SKM-1 treated with dmso at 0.1 percent for 144 hours (cell line): ENCODE results near the gene AMD1.

ENCODE experiments used
- DNase-seq: peaks from one replicate; lab custom pipeline; 2025; ENCODE audit not compliant: unreplicated experiment; lab: John Stamatoyannopoulos, UW

Gene AMD1

DNA sequence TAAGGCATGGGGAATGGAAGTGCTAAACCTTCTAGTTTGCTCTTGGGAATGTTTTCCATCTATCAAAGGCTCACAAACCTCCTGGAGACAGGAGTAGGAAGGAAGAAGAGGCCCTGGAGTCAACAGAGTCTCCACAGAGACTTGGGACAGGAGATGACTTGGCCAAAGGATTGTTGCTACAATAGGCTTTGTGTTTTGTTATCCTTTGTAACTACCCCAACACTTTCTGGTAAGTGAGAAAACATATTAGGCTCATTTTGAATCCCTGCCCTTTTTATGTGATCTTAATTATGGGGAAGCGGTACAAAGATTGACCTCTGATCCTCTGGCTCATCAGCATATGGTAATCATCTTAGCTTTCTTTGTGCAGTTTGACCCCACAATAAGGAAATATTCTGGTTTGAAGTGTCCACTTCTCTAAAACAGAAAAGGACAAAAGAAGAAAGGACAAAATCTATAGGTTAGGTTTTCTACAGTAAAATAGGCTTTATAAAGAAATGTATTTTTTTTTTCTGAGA lies 59.9 kb downstream of the AMD1 start:
- DNase-seq: no peak

GRCh38 chr6:110935171-110935570 lies 60.6 kb downstream of the AMD1 start:
- no peak for DNase-seq

DNA sequence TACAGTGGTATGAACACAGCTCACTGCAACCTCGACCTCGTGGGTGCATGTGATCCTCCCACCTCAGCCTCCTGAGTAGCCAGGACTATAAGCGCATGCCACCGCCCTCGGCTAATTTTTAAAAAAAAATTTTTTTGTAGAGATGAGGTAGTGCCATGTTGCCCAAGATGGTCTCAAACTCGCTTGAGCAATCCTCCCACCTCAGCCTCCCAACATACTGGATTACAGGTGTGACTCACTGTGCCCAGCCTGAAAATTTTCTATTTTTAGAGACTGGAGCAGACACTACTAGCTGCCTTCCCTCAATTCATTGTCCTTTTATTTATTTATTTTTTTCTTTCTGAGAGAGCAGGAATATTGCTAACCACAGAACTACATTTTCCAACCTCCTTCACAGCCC lies 63.6 kb downstream of the AMD1 start:
- no peak for DNase-seq

DNA sequence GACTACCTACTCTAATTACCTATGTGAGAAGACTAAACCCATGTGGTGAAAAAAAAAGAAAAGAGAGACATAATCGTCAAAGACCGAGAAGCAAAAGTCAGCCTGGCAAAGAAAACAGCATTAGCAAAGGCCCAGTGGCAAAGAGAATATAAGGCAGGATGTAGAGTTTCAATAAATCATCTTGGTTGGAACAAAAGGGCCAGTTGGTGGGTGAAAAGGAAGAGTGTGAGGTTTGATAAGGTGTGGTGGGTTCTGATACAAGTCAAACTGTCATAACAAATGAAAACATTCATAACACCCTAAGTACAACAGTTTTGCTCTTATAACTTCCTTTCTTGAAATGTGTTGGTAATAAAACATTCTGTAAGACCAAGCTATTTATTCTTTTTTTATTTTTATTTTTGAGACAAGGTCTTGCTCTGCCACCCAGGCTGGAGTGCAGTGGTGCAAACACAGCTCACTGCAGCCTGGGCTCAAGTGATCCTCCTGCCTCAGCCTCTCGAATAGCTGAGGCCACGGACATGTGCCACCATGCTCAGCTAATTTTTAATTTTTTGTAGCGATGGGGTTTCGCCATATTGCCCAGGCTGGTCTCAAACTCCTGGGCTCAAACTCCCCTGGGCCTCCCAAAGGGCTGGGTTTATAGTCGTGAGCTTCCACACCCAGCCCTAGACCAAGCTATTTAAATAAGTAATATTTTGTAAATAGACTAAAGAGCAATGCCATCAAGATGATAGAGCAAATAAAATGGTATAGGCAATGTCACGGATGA lies 65.0 kb downstream of the AMD1 start:
- DNase-seq: no peak

- DNase-seq: peak; percentile 76
Measured at GRCh38 chr6:110944681-110945151, 70.1 kb downstream of the AMD1 start.
